GM21786 (cell line): ENCODE data around the gene LMX1B.
A peak's percentile ranks its signal among the peaks of the same experiment; 100 is the strongest.
"Not testable (repeated sequence)": the region's sequence is repeated elsewhere in the genome, so short reads cannot be mapped to it uniquely, and the experiment has no call there.

Source experiments
- ATAC-seq: cut with Tn5 transposase; IDR thresholded peaks from one replicate; pipeline ENCODE4 v1.9.1; 2021; ENCODE audit not compliant: unreplicated experiment

LMX1B gene

DNA sequence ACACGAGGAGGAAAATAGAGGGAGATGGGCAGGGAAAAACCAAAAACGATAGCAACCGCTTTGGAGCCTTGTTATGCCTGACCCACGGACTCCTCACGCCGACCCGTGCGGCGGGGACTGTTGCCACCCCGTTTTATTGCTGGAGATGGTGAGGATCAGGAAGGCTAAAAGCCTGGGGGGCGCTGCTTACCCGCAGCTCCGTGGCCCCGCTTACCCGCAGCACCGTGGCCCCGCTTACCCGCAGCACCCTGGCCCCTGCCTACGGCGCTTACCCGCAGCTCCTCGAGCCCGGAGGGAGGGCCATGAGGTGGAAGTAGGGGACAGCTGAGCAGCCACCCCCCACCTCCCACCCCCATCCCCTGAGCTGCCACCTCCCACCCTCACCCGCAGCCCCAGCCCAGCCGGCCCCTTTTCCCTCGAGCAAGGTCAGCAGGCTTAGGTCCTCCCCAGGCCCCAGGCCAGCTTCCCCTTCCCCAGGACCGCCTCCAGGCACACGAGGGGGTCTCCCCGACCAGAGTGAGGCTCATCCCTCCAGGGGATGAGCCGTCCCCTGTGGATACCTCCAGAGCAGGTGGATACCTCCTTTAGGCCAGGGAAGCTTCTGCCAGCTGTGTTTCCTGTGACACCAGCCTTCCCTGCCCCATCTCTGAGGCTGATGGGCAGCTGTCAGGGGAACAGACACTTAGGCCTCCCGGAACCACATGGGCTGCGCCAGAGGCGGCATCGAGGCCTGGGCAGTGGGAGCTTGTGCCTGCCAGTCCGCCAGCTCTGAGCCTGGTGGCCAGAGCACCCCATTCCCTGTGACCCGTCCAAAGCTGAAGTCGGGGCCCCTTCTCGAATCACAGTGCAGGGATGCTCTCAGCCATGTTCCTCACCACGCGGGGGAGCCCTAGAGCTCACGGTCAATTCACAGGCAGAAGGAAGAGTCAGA lies 92.3 kb downstream of the LMX1B start:
- ATAC-seq: no peak

DNA sequence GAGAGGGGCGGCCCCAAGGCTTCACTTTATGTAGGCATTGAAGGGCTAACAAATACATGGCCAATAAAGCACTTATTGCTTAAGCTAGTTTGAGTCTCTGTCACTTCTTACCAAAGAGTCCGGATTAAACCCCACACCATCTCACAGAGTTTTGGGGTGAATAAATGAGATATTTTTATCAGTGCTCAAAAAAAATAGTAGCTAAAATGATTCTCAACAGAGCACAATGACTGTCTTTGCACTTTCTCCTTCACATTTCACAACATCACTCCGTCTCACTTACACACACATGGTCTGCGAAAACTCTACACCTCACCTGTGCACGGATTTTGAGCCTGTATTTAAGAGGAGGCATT lies 92.9 kb downstream of the LMX1B start:
- no peak for ATAC-seq

DNA sequence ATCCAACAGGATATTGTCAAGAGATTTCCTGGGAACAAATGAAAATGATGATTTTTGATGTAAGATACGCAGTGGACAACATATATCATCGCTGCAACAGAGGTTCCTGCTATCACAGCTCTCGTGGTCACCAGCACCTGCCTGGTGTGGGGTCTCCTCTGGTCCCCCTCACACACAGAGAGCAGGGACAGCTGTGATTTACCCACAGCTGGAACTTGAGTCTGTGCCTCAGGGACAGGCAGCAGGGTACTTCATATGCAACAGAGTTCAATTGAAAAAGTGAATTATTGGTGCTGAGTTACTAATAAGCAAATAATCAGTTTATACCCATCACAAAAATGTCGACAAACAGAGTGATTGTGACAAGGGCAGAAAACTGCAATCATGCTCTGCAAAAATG lies 93.4 kb downstream of the LMX1B start:
- ATAC-seq: no peak

DNA sequence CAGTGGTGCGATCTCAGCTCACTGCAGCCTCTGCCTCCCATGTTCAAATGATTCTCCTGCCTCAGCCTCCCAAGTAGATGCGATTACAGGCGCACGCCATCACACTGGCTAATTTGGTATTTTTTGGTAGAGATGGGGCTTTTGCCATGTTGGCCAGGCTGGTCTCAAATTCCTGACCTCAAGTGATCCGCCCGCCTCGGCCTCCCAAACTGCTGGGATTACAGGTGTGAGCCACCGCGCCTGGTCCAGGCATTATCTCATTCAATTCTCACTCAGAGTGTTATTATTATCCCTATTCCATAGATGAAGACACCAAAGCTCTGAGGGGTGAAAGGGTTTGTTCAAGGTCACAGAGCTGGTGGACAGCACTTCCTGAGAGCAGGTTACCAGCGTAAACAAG lies 94.0 kb downstream of the LMX1B start:
- not testable (repeated sequence) for ATAC-seq

DNA sequence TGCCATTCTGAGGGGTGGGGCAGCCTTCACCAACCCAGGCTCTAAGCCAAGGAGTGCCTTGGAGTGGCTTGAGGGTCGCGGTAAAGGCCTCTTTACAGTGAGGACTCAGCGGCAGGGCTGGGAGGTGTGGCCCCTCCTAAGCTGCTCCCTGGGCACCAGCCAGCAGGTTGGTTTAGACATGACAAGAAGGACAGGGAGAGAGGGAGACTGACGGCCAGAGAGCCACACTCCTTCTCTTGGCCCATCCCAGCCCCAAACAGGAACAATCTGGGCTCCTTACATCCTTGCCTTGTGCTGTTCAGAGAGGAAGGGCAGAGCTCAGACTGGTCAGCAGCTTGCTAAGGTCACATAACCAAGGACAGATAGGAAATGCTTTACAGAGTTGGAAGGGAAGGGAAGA lies 94.5 kb downstream of the LMX1B start:
- ATAC-seq: no peak

DNA sequence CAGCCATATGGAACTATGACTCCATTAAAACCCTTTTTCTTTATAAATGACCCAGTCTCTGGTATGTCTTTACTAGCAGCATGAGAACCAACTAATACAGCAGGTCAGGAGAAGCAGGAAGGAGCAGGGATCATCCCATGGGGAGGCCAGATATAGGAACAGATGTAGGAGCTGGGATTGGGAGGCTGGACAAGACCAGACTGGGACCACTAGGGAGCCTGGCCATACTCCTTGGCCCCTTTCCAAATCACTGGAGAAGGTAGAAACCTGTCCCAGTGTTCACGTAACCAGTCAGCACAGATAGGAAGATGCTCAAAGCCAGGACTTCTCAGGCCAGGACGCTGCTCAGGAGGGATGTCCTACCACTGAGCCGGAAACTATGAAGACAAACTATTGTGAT lies 95.5 kb downstream of the LMX1B start:
- no peak for ATAC-seq

DNA sequence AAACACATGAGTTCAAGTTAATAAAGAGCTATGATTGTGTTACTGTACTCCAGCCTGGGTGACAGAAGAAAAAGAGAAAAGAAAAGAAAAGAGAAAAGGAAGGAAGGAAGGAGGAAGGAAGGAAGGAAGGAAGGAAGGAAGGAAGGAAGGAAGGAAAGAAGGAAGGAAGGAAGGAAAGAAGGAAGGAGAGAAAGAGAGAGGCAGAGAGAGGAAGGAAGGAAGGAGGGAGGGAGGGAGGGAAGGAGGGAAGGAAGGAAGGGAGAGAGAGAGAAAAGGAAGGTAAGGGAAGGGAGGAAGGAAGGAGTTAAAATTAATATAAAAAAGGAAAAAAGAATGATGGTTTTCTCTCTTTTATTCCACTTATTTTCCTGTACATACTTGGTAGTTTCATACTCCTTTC lies 101.7 kb downstream of the LMX1B start:
- no peak for ATAC-seq

DNA sequence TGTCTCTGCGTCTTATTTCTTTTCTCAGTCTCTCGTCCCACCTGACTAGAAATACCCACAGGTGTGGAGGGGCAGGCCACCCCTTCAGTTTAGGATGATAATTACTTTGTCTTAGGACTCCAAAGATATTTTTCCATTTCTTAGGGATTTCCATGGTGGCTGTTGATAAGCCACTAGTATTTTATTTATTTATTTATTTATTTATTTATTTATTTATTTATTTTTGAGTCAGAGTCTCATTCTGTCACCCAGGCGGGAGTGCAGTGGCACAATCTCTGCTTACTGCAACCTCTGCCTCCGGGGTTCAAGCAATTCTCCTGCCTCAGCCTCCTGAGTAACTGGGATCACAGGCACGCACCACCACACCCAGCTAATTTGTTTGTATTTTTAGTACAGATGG lies 103.7 kb downstream of the LMX1B start:
- ATAC-seq: not testable (repeated sequence)

DNA sequence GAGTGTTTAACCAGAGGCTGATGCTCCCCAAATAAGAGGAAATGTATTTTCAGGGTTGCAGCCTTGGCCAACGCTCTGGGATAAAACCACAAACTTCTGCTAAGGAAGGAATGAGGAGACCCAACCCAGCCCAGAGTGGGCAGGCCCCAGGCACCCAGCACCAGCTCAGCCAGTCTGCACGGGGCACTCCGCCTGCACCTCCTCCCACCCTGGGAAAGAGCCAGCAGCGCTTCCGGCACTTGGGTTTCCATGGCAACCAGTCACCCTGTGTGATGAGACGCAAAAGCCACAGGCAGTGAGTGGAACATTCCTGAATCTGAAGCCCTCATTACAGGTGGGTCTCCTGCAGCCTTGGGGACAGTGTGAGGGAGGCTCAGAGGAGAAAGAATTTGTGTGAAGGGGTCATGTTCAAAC lies 105.9 kb downstream of the LMX1B start:
- ATAC-seq: peak; percentile 43

DNA sequence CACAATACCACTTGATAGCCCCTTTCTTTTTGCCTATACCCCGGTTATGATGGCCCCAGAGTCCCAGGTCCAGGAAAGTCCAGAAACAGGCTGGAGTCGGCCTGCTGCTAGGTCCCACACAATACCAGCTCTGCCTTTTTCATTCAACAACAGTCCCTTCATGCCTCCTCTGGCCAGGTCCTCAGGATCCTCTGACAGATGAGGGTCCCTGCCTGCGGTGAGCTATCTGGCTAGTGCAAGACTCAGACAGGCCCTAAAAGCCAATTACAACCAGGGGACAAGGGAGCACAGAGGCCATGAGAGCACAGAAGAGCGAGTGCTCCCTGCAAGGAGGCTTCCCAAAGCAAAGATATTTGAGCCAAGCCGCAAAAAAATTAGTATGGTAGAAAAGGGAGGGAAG lies 106.3 kb downstream of the LMX1B start:
- no peak for ATAC-seq

DNA sequence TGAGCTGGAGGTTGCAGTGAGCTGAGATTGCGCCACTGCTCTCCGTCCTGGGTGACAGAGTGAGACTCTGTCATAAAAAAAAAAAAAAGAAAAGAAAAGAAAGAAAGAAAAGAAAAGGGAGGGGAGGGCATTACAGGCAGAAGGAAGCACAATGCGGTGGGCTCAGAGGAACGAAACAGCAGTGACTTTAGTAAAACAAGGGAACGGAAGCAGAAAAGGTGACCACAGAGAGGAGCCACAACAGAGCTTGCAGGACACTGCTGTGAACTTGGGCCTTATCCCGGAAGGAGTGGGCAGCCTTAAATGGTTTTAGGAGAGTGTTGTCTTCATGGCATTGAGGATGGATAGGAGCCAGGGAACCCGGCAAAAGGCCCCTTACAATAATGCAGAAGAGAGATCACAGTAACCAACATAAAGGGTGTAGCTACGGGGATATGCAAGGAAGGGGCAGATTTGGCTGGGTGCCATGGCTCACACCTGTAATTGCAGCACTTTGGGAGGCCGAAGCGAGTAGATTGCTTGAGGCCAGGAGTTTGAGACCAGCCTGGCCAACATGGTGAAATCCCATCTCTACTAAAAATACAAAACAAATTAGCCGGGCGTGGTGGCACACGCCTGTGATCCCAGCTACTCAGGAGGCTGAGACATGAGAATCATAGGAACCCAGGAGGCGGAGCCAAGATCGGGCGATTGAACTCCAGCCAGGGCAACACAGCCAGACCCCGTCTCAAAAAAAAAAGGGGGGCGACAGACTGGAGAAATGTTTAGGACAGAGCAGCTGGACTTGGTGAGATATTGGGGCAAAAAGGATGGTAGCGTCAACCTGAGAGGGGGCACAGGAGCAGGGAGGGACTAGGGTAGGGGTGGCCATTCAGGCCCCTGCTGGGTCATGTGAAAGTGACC lies 107.2 kb downstream of the LMX1B start:
- no peak for ATAC-seq

DNA sequence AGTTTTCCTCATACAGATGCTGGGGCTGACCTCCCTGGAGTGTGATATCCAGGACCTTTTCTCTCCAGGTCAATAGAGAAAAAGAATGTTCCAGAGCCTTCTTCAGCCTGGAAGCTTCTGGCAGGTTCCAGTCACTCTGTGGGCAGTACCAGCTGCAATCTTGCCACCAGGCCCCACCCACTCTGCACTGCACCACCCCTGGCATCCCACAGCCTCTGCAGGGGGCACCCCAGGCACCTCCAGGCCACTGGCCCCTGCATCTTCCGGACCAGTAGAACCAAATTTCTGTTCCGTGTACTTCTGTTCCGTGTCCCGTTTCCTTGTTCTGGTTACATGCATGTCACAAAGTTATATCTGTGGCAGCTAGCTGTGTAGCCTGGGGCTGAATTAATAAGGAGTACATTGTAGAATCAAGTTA lies 107.8 kb downstream of the LMX1B start:
- no peak for ATAC-seq

DNA sequence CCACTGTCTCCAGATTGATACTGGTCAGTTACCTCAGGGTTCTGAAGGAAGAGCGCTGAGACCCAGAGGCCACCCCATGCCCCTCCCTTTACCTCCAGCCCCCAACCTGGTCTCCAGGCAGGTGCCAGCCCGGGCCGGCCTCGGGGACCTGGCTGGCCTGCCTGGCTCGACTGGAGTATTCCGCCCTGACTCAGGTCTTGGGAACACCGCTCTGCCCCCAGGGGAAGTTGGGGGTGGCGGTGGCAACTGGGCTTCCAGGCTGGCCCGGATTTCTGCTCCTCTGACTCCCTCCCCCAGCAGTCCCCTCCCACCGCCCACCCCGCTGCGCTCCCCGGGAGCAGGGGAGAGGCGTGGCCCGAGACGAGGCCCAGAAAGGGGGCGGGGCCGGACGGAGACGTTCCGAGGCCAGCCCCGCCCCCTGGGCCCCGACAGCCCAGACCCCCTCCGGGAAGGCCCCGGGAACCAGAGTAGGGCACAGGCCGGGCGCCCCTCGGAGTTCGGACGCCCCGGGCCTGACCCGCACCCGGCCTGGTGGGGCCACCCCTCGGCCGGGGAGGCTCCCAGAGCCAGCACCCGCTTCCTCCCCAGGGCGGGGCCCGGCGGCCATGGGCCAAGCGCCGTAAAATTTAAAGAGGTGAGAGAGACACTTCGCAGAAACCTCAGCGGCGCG lies 108.7 kb downstream of the LMX1B start:
- peak; percentile 59 for ATAC-seq

DNA sequence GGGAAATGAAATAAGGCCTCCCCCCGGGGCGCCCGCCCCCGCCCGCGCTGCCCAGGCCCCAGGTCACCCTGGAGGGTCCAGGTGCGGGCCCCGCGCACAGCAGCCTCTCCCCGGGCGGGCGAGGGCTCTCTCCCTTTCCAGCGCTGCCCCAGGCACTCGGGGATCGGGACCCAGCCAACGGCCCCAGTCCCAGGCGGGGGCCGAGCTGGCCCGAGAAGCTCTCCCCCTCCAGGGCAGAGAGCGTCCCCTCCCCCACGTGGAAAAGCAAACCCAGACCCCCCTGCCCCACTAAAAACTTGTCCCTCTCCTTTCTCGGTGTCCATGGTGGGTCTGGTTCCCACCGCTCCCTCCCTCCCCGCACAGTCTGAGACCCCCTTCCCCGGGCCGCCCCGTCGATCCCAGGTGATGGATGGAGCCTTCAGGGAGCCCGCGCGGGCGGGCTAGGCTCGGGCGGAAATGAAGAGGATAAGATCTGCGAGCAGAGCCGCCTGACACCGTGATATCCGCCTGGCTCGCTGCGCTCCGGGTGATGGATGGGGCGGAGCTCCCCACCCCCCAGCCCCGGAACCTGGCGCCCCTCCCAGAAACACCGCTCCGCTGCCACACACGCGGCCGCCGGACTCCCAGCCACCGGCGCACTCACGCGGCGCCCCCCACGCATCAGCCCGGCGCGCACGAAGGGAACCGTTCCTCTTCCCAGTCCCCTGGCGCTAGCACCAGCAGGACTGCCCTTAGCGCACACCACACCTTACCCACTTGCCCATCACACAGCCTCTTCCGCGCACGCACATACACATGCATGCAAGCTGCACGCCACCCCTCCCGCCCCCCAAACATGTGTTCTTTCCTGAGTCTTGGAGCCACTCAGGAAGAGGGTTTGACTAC lies 109.4 kb downstream of the LMX1B start:
- peak; percentile 33 for ATAC-seq

DNA sequence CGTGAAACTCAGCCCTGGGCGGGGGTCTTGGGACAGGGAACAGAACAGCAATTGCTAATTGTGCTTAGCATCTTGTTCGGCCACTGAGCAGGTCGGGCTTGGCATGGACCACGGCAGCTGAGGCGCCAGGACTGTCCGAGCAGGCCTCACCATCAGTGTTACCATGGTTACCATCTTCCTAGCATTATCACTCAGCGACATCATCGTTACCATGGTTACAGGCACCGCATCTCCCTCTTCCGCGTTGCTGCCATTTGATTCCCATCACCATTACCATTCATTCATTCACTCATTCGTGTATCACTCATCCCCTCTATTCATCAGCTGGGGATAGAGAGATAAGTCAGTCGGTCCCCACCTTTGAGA lies 110.1 kb downstream of the LMX1B start:
- no peak for ATAC-seq

DNA sequence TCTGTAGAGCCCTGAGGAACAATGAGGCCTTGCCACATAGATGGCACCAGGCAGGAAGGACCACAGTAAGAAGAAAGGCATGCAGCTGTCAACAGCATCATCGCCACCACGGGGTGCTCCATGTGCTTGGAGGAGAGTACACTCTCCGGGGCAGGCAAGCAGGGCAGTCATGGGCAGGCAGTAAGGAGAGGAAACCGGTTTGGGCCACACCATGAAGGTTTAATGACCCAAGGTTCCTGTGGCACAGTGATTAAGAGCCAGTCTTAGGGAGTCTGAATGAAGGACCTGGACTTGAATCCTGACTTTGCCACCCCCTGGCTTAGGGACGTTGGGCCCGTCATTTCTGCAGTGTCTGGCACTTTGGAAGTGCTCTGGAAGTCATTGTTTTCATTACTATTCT lies 110.5 kb downstream of the LMX1B start:
- no peak for ATAC-seq

DNA sequence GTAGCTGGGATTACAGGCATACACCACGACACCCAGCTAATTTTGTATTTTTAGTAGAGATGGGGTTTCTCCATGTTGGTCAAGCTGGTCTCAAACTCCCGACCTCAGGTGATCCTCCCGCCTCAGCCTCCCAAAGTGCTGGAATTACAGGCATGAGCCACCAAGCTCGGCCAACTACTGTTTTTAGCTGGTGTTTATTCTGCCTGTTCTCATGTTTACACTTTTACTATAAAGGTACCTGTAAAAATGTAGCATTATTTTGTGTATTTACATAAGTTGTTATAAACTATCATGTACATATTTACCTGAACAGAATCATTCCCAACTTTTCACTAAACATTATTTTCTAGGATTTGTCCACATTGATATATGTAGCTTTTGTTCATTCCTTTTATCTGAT lies 111.8 kb downstream of the LMX1B start:
- ATAC-seq: not testable (repeated sequence)

DNA sequence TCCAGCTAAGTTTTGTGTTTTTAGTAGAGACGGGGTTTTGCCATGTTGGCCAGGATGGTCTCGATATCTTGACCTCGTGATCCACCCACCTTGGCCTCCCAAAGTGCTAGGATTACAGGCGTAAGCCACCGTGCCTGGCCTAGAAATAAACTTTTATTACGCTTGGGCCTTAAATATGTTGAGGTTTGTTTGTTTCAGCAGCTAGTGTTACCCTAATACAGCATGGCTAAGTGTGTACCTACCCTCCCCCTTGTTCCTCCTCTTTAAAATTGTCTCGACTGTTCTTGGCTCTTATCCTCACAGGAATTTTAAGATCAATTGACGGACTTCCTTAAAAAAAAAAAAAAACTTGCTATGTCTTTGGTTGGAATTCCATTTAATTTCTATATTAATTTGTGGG lies 114.5 kb downstream of the LMX1B start:
- not testable (repeated sequence) for ATAC-seq

DNA sequence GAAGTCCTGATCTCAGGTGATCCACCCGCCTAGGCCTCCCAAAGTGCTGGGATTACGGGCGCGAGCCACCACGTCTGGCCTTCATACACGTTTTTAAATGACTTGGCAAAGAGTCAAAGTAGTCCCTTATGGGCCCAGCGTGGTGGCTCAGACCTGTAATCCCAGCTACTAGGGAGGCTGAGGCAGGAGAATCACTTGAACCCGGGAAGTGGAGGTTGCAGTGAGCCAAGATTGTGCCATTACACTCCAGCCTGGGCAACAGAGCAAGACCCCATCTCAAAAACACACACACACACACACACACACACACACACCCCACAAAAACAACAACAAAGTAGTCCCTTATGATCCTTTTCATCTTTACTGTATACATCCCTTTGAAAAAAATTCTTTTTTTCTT lies 116.9 kb downstream of the LMX1B start:
- not testable (repeated sequence) for ATAC-seq

DNA sequence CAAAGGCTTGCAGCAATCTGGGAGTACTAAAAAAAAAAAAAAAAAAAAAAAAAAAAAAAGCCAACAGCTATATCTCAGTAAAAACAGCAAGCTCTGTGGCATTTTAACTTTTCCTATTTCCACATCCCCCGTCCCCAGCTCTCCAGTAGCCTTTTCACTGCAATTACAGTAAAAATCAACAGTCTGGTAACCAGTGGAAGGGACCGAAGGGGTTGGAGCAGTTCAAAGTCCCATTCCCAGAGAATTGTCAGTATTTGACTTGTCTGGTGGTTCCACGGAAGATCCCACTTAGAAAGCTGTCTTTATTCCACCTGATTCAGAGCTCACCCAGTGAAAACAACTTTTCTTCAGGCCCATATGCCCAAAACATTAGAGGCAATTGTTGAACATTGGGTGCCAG lies 119.3 kb downstream of the LMX1B start:
- ATAC-seq: no peak
